Activated naive CD4-positive, alpha-beta T cell treated with anti-CD3 and anti-CD28 coated beads, Interleukin-2, amount 50 U/mL, for 72 hours (primary cell): Measurements from ENCODE around the gene SLC52A3. TPM values are rescaled to one million over a fixed set of nuclear protein-coding genes. Genes with fewer than 3 reads are reported as not detected.
"Not testable (repeated sequence)": the region's sequence is repeated elsewhere in the genome, so short reads cannot be mapped to it uniquely, and the experiment has no call there.

Source experiments
- ATAC-seq, 2 donors: fragments of 150-1000 bp; cut with Tn5 transposase; 2 replicates each; pipeline ENCODE4 v1.10.0; 2021; ENCODE audit warnings: mild to moderate bottlenecking in 2 of 2, moderate library complexity in 2 of 2
- DNase-seq, 2 donors: peaks; one replicate each; pipeline ENCODE4 v3.0.0; 2021 to 2022; ENCODE audit warnings: low spot score in 2 of 2
- H3K27ac Mint-ChIP-seq, 2 donors: one replicate each; pipeline ENCODE4 v1.8.0; 2022; ENCODE audit warnings: mild to moderate bottlenecking in 2 of 2, mixed read lengths in 2 of 2
- H3K36me3 Mint-ChIP-seq, 2 donors: one replicate each; pipeline ENCODE4 v1.8.0; 2022; ENCODE audit warnings: mixed read lengths in 2 of 2
- H3K9me3 Mint-ChIP-seq, 2 donors: one replicate each; pipeline ENCODE4 v1.8.0; 2022; ENCODE audit warnings: mixed read lengths in 2 of 2
- total RNA-seq, 2 donors: library from RNA; stranded (reverse); gene quantifications; one replicate each; pipeline ENCODE4 v1.2.3, GENCODE V29; 2022

SLC52A3 gene
- total RNA-seq, 2 donors from 2014 or later, result not detected

DNA sequence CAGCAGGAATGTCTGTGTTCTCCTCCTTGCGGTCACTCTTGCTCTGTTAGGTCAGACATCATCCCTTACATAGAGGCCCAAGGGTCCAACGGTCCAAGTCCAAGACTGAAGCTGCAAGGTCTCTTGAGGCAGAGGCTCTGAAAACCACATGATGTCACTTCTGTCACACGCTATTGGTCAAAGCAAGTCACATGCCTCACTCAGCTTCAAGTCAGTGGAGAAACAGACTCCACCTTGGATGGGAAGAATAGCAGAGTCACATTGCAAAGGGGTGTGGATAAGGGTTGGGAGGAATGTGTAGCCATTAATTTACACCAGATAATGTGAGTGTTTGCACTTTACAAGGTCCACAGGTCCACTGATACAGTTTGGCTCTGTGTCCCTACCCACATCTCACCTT is 17.5 kb downstream of the SLC52A3 start:
- no peaks in the 10 kb centered on the region for H3K36me3 Mint-ChIP-seq
- no peak for ATAC-seq
- no peak for DNase-seq
- no peak overlapping the region for H3K27ac Mint-ChIP-seq
- no peaks in the 10 kb centered on the region for H3K9me3 Mint-ChIP-seq

GRCh38 chr20:745683-746301 is 22.5 kb downstream of the SLC52A3 start:
- Mint-ChIP-seq H3K9me3 (peaks cover 5 to 10% of the 10 kb centered on the region in 2 donors), H3K36me3 (peaks cover 10 to 13% of the 10 kb centered on the region in 2 donors), H3K27ac (no peak overlapping the region)
- no peak for DNase-seq
- ATAC-seq, result no peak

- Mint-ChIP-seq H3K9me3 (peaks cover 5 to 10% of the 10 kb centered on the region in 2 donors), H3K36me3 (peaks cover 10 to 13% of the 10 kb centered on the region in 2 donors), H3K27ac (no peak overlapping the region)
- no peak for DNase-seq
- no peak for ATAC-seq
These were observed 26.1 kb downstream of the SLC52A3 start for GRCh38 chr20:742156-742555.

GRCh38 chr20:741620-742019 is 26.7 kb downstream of the SLC52A3 start:
- no peak for DNase-seq
- no peak for ATAC-seq
- Mint-ChIP-seq H3K9me3 (peaks cover 5 to 10% of the 10 kb centered on the region in 2 donors), H3K36me3 (peaks cover 10 to 13% of the 10 kb centered on the region in 2 donors), H3K27ac (no peak overlapping the region)

DNA sequence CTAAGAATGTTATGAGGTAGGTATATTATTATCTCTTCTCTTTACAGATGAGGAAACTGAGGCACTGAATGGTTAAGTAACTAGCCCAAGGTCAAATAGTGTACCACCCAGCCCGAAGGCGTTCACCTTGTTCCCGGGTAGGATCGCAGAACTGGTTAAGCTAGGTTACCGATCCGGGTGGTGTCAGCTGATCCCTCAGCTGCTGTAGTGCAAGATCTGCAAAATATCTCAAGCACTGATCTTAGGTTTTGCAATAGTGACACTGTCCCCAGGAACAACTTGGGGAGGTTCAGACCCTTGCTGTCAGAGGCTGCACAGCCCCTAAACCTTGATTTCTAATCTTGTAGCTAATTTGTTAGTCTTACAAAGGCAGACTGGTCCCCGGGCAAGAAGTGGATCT is 28.1 kb downstream of the SLC52A3 start:
- H3K27ac Mint-ChIP-seq, result no peak overlapping the region
- H3K9me3 Mint-ChIP-seq, result peaks cover under 1 to 6% of the 10 kb centered on the region in 2 donors
- DNase-seq, result no peak
- no peak for ATAC-seq
- peaks cover 7% of the 10 kb centered on the region in 2 donors for H3K36me3 Mint-ChIP-seq

GRCh38 chr20:739736-740135 is 28.6 kb downstream of the SLC52A3 start:
- ATAC-seq (no peak), DNase-seq (no peak)
- Mint-ChIP-seq H3K36me3 (peaks cover 3% of the 10 kb centered on the region in 2 donors), H3K9me3 (peaks cover 0 to 2% of the 10 kb centered on the region in 2 donors), H3K27ac (no peak overlapping the region)

- H3K36me3 Mint-ChIP-seq, result peaks cover 0 to 4% of the 10 kb centered on the region in 2 donors
- H3K9me3 Mint-ChIP-seq, result no peaks in the 10 kb centered on the region
- ATAC-seq, result no peak
- no peak overlapping the region for H3K27ac Mint-ChIP-seq
- no peak for DNase-seq
These were observed 34.4 kb downstream of the SLC52A3 start for GRCh38 chr20:733861-734260.

DNA sequence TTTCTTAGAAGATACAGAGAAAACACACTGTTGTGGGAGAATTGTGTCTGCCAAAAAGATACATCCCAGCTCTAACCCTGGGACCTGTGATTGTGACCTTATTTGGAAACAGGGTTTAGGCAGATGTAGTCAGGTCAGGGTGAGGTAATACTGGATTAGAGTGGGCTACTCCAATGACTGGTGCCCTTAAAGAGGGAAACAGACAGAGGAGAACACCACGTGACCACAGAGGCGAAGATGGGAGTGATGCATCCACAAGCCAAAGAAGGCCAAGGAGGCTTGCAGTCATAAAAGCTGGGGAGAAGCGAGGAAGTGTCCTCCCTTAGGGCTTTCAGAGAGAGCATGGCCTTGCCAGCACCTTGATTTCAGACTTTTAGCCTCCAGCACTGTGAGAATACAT is 35.6 kb downstream of the SLC52A3 start:
- no peak for ATAC-seq
- Mint-ChIP-seq H3K36me3 (peaks cover 0 to 4% of the 10 kb centered on the region in 2 donors), H3K9me3 (no peaks in the 10 kb centered on the region), H3K27ac (no peak overlapping the region)
- no peak for DNase-seq

DNA sequence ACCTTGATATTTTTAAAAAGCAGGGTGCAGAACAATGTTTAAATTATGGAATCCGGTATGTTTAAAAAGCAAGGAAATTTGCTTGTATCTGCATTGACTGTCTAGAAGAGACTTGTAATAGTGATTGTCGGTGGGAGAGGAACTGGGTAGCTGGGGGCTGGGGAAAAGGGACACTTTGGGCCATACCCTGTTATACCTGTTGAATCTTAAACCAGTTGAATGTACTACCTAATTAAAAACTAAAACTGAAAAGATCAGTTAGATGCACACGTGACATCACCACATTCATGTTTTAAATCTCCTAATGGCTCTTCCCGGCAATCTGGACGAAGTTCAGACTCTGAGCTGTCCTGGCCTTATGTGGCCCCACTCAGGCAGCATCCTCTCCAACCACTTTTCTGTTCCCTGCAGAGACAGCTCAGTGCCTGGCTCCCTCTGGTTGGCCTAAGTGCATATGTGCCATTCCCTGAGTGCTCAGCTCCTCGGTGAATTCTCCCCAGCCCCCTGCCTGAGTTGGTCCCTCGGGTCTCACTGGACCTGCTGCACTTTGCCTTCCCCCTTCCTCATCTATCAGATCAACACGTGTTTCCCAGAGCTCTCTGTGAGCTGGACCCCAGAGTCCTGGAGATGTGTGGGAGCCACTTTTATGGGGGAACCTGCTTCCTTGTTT is 36.3 kb downstream of the SLC52A3 start:
- no peak overlapping the region for H3K27ac Mint-ChIP-seq
- ATAC-seq (no peak), DNase-seq (no peak)
- H3K9me3 Mint-ChIP-seq, result no peaks in the 10 kb centered on the region
- H3K36me3 Mint-ChIP-seq, result peaks cover 0 to 4% of the 10 kb centered on the region in 2 donors

DNA sequence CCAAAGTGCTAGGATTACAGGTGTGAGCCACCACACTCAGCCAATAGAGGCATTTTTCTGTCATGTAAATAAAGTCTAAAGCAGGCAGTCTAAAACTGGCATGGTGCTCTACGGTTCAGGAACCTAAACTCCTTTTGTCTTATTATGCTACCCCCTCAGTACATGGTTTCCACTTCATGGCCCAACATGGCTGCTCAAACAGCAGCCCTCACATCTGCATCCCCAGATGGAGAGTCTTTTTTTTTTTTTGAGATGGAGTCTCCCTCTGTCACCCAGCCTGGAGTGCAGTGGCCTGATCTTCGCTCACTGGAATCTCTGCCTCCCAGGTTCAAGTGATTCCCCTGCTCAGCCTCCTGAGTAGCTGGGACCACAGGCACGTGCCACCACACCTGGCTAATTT is 38.3 kb downstream of the SLC52A3 start:
- Mint-ChIP-seq H3K9me3 (no peaks in the 10 kb centered on the region), H3K27ac (no peak overlapping the region), H3K36me3 (peaks cover 0 to 4% of the 10 kb centered on the region in 2 donors)
- ATAC-seq (no peak), DNase-seq (no peak)

- peaks cover 0 to 4% of the 10 kb centered on the region in 2 donors for H3K36me3 Mint-ChIP-seq
- ATAC-seq, result peak; percentile 52 to 89
- peak in 1 of 2 donors; percentile 72 for DNase-seq
These were observed 39.9 kb downstream of the SLC52A3 start for GRCh38 chr20:728256-728944.

GRCh38 chr20:726160-726559 is 42.1 kb downstream of the SLC52A3 start:
- ATAC-seq, result no peak
- no peak overlapping the region for H3K27ac Mint-ChIP-seq
- no peak for DNase-seq
- H3K36me3 Mint-ChIP-seq, result peaks cover 0 to 4% of the 10 kb centered on the region in 2 donors
- H3K9me3 Mint-ChIP-seq, result no peaks in the 10 kb centered on the region

More at GRCh38 chr20:728256-728944, 39.9 kb downstream of the SLC52A3 start:
- no peak overlapping the region for H3K27ac Mint-ChIP-seq
- H3K9me3 Mint-ChIP-seq, result no peaks in the 10 kb centered on the region

DNA sequence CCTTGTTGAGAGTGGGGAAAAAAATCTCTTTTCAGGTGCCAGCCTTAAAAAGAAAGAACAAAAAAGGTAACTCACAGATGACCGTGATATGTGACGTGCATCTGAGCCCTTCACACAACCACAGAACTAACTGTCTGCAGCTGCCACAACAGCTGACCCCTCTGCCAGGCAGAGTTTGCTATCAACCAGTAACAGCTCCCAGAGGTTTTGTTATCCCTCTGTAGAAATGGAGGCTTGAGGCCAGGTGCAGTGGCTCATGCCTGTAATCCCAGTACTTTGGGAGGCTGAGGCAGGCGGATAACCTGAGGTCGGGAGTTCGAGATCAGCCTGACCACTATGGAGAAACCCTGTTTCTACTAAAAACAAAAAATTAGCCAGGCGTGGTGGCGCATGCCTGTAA is 42.8 kb downstream of the SLC52A3 start:
- Mint-ChIP-seq H3K27ac (no peak overlapping the region), H3K9me3 (no peaks in the 10 kb centered on the region), H3K36me3 (peaks cover 0 to 4% of the 10 kb centered on the region in 2 donors)
- ATAC-seq, result no peak
- DNase-seq, result no peak

GRCh38 chr20:724797-725196 is 43.5 kb downstream of the SLC52A3 start:
- not testable (repeated sequence) for H3K36me3 Mint-ChIP-seq, DNase-seq, H3K9me3 Mint-ChIP-seq

GRCh38 chr20:723756-724155 is 44.5 kb downstream of the SLC52A3 start:
- ATAC-seq, result no peak
- no peak for DNase-seq
- H3K36me3 Mint-ChIP-seq, result no peaks in the 10 kb centered on the region

More at GRCh38 chr20:724797-725196, 43.5 kb downstream of the SLC52A3 start:
- not testable (repeated sequence) for ATAC-seq, H3K27ac Mint-ChIP-seq

DNA sequence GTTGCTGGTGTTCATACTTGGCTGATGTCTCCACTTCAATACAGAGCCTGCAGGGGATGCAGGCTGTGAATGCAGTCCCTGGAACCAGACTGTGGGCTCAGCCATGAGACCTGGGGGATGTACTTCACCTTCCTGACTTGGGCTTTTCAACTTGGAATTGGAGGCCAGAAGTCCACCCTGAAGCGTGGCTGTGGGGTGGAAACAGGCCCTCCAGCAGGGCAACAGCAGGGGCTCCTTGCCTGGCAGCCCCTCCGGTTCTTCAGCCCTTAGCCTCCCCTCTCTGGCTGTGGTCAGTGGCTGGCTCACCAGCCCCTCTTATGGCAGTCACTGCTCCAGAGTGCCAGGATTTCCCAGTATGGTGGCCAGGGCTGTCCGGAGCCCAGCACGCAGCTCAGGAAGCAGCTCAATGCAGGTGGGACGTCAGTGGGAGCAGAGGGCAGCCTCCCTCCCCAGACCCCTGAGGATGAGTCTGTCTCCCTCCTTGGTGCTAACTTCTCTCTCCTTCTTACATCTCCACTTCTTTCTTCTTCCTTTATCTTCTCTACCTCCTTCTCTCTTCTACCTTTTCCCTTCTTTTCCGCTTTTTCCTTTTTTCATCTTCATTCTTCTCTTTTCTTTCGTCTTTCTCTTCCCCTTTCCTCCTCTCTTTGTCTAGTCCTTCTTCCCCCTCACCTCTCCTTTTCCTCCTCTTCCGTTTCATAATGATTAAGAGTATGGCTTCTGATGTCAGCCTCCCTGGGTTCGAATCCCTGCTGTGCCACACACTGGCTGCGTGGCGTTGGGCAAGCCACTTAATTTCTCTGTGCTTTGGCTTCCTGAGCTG is 45.3 kb downstream of the SLC52A3 start:
- Mint-ChIP-seq H3K27ac (no peak overlapping the region), H3K9me3 (no peaks in the 10 kb centered on the region), H3K36me3 (no peaks in the 10 kb centered on the region)
- DNase-seq (no peak), ATAC-seq (no peak)

More at GRCh38 chr20:723756-724155, 44.5 kb downstream of the SLC52A3 start:
- Mint-ChIP-seq H3K9me3 (no peaks in the 10 kb centered on the region), H3K27ac (no peak overlapping the region)

- H3K9me3 Mint-ChIP-seq, result no peaks in the 10 kb centered on the region
- no peaks in the 10 kb centered on the region for H3K36me3 Mint-ChIP-seq
- no peak for ATAC-seq
- no peak for DNase-seq
- no peak overlapping the region for H3K27ac Mint-ChIP-seq
These were observed 46.4 kb downstream of the SLC52A3 start for GRCh38 chr20:721876-722275.
